ENCODE results near the gene SLC10A7. TPM values are rescaled to one million over a fixed set of nuclear protein-coding genes. Genes with fewer than 3 reads are reported as not detected.

SLC10A7 gene
- total and polyA plus RNA-seq, 2 of the 8 experiments (the other 6 are each of a cell fraction or from before 2014, with no cell fraction given): 2.5 to 2.9 TPM

DNA sequence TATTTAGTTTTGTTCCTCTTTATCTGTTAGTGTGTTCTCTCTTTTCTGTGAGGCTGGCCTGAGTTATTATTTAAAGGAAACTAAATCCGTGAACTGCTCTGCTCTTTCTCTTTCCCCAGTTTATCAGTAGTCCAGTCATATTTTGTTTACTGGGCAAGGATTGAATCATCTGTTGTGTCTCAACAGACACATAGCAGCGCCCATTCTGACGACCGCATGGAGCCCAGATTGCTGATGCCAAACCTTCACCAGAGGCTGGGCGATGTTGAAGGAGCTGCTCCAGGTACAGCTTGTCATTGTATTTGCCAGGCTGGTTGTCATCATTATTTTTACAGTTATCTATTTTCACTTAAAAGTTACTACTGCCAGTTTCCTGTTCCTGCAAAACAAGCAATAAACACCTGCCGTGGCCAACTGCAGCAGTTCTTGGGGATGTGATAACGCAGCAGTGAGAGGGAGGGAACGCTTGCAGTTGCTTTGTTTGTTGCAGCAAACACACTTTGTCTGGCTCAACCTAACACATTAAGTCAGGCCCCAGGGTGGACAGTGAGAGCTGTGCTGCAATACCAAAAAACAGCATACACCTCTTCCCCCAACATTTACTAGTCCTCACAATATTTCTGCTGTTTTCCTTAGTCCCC lies 297.3 kb downstream of the SLC10A7 start:
- Histone ChIP-seq H3K4ac (replicated peaks; ENCODE audit: insufficient read length, low read depth, low read length) (no peak overlapping the region), H4K5ac (ENCODE audit: insufficient read length, low read depth, low read length) (no peak overlapping the region), H4K91ac (replicated peaks; ENCODE audit: insufficient read length, low read length) (no peak overlapping the region), H3K36me3 (ENCODE audit: control insufficient read depth in 2 of 4, insufficient read depth in 4 of 4, low read length in 3 of 4) (no peaks in the 10 kb centered on the region), H3K79me2 (ENCODE audit: control insufficient read depth in 1 of 2, insufficient read depth in 2 of 2, low read length in 2 of 2) (no peaks in the 10 kb centered on the region), H2BK15ac (ENCODE audit: low read length) (no peak overlapping the region), H3K14ac (ENCODE audit: insufficient read length) (no peak overlapping the region), H3K23me2 (ENCODE audit: low read depth, low read length) (no peaks in the 10 kb centered on the region), H3K4me1 (replicated peaks in 1 of 4; ENCODE audit: control insufficient read depth in 3 of 4, insufficient read depth in 4 of 4, low read length in 3 of 4) (no peaks in the 10 kb centered on the region), H3K23ac (ENCODE audit: insufficient read length) (no peak overlapping the region), H3K56ac (replicated peaks; ENCODE audit: insufficient read length, low read depth, low read length) (no peak overlapping the region), H3K18ac (ENCODE audit: extremely low read depth, low read length) (no peak overlapping the region), H3K9me3 (ENCODE audit: insufficient read depth in 2 of 2, low read depth in 1 of 2, low read length in 1 of 2) (no peaks in the 10 kb centered on the region), H4K8ac (ENCODE audit: extremely low read depth, insufficient read depth, low read length) (no peak overlapping the region), H4K20me1 (replicated peaks in 1 of 2; ENCODE audit: control insufficient read depth in 1 of 2, insufficient read depth in 2 of 2, low read length in 2 of 2) (no peaks in the 10 kb centered on the region), H2BK120ac (replicated peaks; ENCODE audit: low read depth, low read length) (no peak overlapping the region), H3K79me1 (ENCODE audit: low read depth, low read length) (no peaks in the 10 kb centered on the region), H3K27ac (ENCODE audit: low read depth, low read length) (no peak overlapping the region), H2AFZ (ENCODE audit: low read length) (peak overlapping the region; percentile 83), H2BK20ac (ENCODE audit: low read length) (no peak overlapping the region), H3K4me2 (ENCODE audit: insufficient read depth in 1 of 2, low read depth in 2 of 2, low read length in 2 of 2) (no peak overlapping the region), H2AK5ac (ENCODE audit: low read depth, low read length) (no peak overlapping the region), H3K9ac (replicated peaks in 1 of 4; ENCODE audit: extremely low read depth in 1 of 4, low read depth in 3 of 4, low read length in 3 of 4) (no peak overlapping the region), H3K27me3 (replicated peaks in 1 of 4; ENCODE audit: control insufficient read depth in 3 of 4, extremely low read depth in 1 of 4, insufficient read depth in 3 of 4, low read length in 3 of 4) (no peaks in the 10 kb centered on the region), H2BK5ac (ENCODE audit: low read depth, low read length) (no peak overlapping the region), H2BK12ac (ENCODE audit: low read depth, low read length) (no peak overlapping the region), H3K4me3 (ENCODE audit: extremely low read depth in 1 of 4, insufficient read depth in 2 of 4, low read depth in 3 of 4, low read length in 4 of 4) (no peak overlapping the region)
- DNase-seq (ENCODE audit: low read depth in 1 of 2, low spot score in 2 of 2) (no peak), FAIRE-seq (no peak)
- 85% methylated on average over 8 of the region's 8 CpGs; no CpG with 5 or more reads in 1 of the 2 experiments for WGBS, 2 experiments (ENCODE audit: extremely low coverage in 1 of 2, insufficient coverage in 1 of 2, insufficient read length in 1 of 2, insufficient replicate concordance in 2 of 2, low coverage in 1 of 2, low lambda C conversion rate in 2 of 2, missing lambda C conversion rate in 1 of 2)
- POLR2A ChIA-PET (ENCODE audit: partially characterized antibody): no interaction called here
- CTCF ChIA-PET (ENCODE audit: partially characterized antibody): interaction anchor here (1.2 kb wide), 2 partner anchors 12 to 20 kb away, joined by 4 to 6 read pairs; no protein-coding TSS in a partner anchor
- TF ChIP-seq PHF8 (conservative IDR thresholded peaks at IDR 0.05; ENCODE audit: low read depth, low read length) (no peak), USF2 (IDR thresholded peaks at IDR 0.05; ENCODE audit: low read length) (no peak), EGR1 (IDR thresholded peaks at IDR 0.05; ENCODE audit: borderline replicate concordance, low read depth, low read length) (no peak), E2F6 (IDR thresholded peaks at IDR 0.05) (no peak), EP300 (IDR thresholded peaks at IDR 0.05; ENCODE audit: borderline replicate concordance in 1 of 2, low read depth in 2 of 2, low read length in 2 of 2) (no peak), SP1 (IDR thresholded peaks at IDR 0.05; ENCODE audit: low read depth, low read length) (no peak), POU5F1 (IDR thresholded peaks at IDR 0.05; ENCODE audit: low read depth, low read length) (no peak), NRF1 (IDR thresholded peaks at IDR 0.05; ENCODE audit: low read depth, low read length) (no peak)
